HG02885 (cell line): ENCODE measurements around the gene APEX2.
A peak's percentile ranks its signal among the peaks of the same experiment; 100 is the strongest.
"Not testable (repeated sequence)": the region's sequence is repeated elsewhere in the genome, so short reads cannot be mapped to it uniquely, and the experiment has no call there.

ENCODE experiments used
- ATAC-seq: cut with Tn5 transposase; IDR thresholded peaks from one replicate; pipeline ENCODE4 v1.9.1; 2021; ENCODE audit warnings: mild to moderate bottlenecking; ENCODE audit not compliant: unreplicated experiment, poor library complexity

Gene APEX2

DNA sequence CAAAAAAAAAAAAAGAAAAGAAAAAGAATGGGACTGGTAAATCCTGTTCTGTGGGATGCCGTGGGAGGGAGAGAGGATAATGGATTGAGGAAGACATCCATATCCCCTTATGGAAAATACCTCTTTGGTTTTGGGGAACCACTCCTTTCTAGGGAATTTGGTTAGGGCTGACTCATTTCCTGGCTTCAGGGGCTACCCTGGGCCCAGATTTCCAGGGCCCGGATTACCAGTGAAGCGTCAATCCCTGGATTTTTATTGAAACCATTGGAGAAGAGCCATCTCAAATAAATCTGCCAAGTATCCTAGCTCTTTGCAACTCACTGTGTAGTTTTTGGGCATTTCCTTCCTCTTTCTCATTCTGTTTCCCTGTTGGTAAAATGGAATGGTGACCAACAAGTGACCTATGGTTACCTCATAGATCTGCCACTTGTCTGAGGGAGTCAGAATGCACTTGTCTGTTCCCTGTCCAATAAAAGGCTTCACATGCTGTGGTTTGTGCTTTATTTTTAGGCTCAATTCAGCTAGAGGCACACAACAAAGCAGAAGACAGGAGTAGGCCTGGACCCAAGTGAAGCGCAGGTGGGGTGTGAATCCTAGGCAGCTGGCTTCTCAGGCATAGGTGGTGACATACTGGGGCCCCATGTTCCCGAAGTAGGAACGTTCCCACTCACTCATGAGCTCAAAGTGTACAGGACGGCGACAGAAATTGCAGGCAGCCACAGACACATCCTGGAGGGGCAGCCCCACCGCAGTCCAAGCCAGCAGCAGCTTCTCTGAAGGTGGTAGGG, 8.6 kb downstream of the APEX2 start:
- no peak for ATAC-seq

DNA sequence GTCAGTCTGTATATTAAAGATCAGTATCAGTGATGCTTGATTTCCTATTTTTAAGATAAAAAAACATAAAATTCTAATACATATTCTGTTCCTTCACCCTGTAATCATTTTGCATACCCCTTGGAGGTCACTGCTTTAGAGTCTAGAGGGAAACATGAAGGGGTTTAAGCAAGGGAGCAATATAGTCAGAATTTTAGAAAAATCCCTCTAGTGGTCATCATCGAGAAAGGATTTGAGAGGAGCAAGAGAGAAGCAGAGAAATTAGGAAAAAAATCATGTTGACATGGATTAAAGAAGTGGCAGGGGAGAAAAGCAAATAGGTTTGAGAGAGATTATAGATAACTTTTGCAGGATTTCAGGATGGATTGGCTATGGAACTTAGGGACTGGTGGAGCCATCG, 11.1 kb downstream of the APEX2 start:
- no peak for ATAC-seq

GRCh38 chrX:55014897-55015299, 14.7 kb downstream of the APEX2 start:
- ATAC-seq, result no peak

DNA sequence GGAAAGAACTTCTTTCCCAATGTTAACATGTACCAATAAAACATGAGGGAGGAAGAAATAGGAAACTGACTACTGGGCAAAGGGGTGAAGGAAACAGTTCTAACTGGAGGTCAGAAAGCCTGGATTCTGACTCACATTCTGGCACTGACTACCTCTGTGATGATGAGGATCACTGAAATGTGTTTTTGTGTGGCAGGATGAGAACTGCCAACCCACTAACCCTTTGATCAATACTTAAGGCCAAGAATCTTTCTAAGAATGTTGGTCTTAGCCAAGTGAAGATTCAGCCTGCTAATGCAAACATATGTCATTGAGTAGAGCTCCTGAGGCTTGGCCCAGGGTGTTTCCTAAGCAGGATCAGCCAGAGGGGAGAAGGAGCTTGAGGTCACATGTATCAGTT, 26.0 kb downstream of the APEX2 start:
- no peak for ATAC-seq

- no peak for ATAC-seq
These were observed 26.7 kb downstream of the APEX2 start for GRCh38 chrX:55026840-55027239.

- ATAC-seq, result no peak
These were observed 27.9 kb downstream of the APEX2 start for GRCh38 chrX:55028040-55028439.

DNA sequence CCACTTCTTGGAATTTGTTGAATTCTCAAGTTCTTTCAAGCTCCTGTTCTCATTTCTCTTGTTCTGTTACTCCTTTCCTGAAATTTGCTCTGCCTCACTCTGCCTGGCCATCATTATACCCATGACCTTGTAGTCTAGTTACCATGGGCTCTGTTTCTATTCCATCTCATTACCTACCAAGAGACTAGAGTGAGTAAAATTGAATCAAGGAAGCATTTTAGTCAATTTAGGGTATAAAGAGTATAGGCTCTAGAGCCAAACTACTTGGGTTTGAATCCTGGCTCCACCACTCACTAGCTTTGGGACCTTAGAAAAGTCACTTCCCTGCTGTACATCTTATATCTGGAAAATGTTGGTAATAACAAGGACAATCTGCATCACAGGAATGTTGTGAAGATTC, 28.4 kb downstream of the APEX2 start:
- no peak for ATAC-seq

DNA sequence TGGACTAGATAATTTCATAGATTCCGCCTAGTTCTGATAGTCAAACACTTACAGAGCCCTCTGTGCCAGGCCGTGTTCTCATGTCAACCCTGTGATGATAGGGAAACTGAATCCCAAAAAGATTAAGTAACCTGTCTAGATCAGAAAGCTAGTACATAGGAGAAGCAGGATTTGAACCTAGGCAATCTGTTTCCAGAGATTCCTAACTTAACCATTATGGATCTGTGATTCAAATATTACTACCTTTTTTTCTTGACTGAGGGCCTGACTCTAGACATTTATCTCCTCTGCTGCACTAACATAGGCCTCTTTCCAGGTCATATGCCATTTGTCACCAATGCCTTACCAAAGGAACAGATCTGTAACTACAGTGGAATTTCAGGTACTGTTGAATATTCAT, 29.1 kb downstream of the APEX2 start:
- ATAC-seq, result no peak

GRCh38 chrX:55030271-55031205, 30.4 kb downstream of the APEX2 start, which contains the start of gene ALAS2:
ALAS2 (minus strand) TSS chrX:55030977; CDS start chrX:55026000, 4,977 bp downstream.
- no peak for ATAC-seq

DNA sequence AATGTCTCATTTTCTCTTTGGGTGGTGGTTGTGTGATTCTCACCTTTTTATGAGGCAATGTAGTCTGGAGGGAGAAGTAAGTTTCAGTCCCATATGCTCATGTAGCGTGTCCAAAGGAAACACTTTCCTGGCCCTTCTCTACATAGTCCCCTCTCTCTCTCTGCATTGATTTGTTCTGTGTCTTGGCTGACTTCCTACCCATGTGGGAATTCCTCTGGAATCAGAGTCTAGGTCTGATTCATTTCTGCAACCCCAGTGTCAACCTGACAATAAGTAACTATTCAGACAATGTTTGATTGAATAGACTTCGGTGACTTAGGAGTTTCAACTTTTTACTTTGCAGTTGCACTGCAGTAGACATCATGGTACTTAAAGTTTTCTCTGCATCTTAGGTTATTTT, 33.3 kb downstream of the APEX2 start:
- no peak for ATAC-seq

GRCh38 chrX:55039471-55039870, 39.3 kb downstream of the APEX2 start:
- no peak for ATAC-seq

- no peak for ATAC-seq
These were observed 41.4 kb downstream of the APEX2 start for GRCh38 chrX:55041514-55041913.

DNA sequence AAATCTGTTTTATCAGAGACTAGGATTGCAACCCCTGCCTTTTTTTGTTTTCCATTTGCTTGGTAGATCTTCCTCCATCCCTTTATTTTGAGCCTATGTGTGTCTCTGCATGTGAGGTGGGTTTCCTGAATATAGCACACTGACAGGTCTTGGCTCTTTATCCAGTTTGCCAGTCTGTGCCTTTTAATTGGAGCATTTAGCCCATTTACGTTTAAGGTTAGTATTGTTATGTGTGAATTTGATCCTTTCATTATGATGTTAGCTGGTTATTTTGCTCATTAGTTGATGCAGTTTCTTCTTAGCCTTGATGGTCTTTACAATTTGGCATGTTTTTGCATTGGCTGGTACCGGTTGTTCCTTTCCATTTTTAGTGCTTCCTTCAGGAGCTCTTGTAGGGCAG, 50.4 kb downstream of the APEX2 start:
- ATAC-seq, result not testable (repeated sequence)

DNA sequence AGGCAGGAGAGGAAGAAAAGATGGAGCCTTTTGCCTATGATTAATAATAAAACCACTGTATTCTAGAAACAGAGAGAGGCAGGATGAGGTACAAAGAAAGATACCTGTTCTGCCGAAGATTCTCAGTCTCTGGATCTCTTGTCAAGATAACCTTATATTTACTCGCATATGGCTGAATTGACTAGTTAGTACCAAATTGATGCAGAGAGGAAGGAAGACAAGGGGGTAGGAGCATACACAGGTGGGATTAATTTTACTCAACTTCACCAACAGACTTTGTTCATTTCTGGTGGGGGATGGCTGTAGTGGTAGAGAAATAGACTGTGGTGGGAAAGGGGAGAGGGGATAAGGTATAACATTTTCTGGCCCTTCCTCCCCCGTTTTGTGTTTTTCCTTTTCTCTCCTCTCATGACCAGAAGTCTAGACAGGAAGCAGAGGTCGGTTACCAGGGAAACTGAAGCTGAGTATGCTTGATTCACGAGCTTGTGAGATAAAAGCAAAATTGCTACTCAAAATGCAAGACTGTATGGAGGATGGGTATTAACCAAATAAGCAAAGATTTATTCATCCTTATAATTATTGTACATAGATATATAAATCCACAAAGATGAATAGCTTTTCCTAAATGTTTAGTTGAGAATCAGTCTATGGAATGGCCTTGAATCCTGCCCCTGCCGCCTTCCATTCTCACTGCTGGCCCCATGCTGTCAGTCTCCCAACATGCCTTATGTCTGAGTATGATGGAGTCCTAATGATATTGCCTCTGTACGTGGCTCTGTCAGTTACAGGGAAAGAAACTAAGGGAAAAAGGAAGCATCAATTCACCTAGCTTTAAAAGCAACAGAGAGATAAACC, 56.9 kb downstream of the APEX2 start:
- ATAC-seq, result no peak

DNA sequence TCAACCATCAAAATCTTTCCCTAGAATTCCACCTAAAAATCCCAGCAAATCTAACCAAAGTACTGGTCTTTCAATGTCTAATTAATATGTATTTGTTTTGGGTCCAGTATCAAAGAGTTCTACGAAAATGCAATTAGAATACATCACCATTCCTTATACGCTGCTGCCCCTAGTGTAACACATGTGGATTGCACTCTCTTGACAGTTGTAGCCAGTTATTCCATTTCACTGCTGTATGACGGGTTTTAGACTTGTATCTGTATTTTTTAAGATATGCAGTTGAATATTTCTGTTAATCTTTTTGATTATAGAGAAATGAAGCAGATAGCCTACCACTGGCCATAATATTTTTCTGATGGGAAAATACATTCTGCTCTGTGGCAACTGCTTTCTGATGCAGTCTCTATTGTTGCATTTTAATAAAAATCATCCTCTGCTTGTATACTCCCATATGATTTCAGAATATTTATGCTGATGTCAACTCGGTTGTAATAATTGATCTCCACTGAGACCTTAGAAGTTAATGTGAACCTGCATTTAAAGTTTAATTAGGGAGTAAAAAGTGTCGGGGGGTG, 57.6 kb downstream of the APEX2 start:
- peak; percentile 80 for ATAC-seq
